GM10266 (cell line): ENCODE measurements around the gene CLIP3.

Source experiments
- DNase-seq: peaks from one replicate; pipeline ENCODE4 v3.0.0; 2012; ENCODE audit errors: extremely low spot score
- CTCF ChIP-seq: IDR thresholded peaks from 2 replicates; pipeline ENCODE4 v1.5.1; 2012; ENCODE audit warnings: mild to moderate bottlenecking, low read depth; ENCODE audit not compliant: control insufficient read depth, insufficient read depth; ENCODE audit errors: missing control alignments

Gene CLIP3

GRCh38 chr19:36006955-36007354 lies 25.7 kb downstream of the CLIP3 start:
- DNase-seq = no peak

GRCh38 chr19:36003284-36003683 lies 29.4 kb downstream of the CLIP3 start:
- TF ChIP-seq CTCF = no peak
- DNase-seq = no peak

More at GRCh38 chr19:36006955-36007354, 25.7 kb downstream of the CLIP3 start:
- no peak for TF ChIP-seq CTCF

GRCh38 chr19:36001605-36002004 lies 31.1 kb downstream of the CLIP3 start:
- TF ChIP-seq CTCF = no peak
- no peak for DNase-seq

GRCh38 chr19:35996777-35997176 lies 35.9 kb downstream of the CLIP3 start:
- DNase-seq = no peak
- TF ChIP-seq CTCF = no peak

GRCh38 chr19:35995048-35995993 lies 37.4 kb downstream of the CLIP3 start, which contains the start of gene SDHAF1:
TSS of gene SDHAF1 (plus strand) at chr19:35995188. CDS start at chr19:35995275, 87 bp downstream.
- DNase-seq = peak; percentile 99

GRCh38 chr19:35993923-35994598 lies 38.6 kb downstream of the CLIP3 start:
- DNase-seq = peak; percentile 74
- peak; percentile 34 for TF ChIP-seq CTCF

More at GRCh38 chr19:35995048-35995993, 37.4 kb downstream of the CLIP3 start, which contains the start of gene SDHAF1:
- TF ChIP-seq CTCF = no peak
